ENCODE results near the gene CD300LF.

Gene CD300LF

DNA sequence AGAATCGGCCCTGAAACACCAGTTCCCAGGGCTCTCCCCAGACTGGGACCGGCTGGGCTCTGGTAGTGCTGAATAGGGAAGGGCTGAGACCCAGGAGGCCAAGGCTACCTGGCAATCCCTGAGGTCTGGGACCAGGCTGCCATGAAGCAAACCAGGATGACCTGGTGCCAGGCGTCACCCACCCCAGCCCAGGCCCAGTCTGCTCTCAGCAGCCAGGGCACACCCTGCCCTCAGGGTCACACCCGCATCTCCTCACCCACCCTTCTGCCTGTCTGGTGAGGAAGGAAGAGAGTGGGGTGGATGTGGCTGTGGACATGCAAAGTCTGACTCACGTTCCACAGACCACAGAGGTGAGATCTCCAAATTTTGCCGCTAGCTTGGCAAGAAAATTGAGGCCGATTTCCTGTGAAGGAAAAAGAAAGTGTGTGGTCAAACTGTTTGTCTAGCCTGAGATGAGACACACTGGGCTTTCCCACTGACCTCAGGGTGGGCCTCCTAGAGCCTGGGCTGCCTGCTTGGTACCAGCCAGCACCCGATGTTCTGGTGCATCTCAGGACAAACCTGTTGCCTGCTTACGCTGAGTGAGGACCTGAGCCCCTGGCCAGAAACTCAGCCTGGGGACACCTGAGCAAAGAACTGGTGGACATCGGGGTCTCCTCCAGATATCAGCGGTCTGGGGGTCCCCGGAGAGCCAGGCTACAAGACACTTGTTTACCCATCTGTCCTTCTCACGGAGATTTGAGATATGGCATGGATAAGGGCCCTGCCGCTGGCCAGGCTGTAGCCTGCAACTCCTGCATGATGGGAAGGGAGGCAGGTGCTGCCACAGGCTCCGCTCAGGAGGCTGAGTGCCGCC, 18.0 kb upstream of the CD300LF start:
- H3K4me3 ChIP-seq (replicated peaks; ENCODE audit: low read depth, low read length), result no peak overlapping the region
- no peak for DNase-seq (ENCODE audit: low read depth)
- TF ChIP-seq, protein P1, sequence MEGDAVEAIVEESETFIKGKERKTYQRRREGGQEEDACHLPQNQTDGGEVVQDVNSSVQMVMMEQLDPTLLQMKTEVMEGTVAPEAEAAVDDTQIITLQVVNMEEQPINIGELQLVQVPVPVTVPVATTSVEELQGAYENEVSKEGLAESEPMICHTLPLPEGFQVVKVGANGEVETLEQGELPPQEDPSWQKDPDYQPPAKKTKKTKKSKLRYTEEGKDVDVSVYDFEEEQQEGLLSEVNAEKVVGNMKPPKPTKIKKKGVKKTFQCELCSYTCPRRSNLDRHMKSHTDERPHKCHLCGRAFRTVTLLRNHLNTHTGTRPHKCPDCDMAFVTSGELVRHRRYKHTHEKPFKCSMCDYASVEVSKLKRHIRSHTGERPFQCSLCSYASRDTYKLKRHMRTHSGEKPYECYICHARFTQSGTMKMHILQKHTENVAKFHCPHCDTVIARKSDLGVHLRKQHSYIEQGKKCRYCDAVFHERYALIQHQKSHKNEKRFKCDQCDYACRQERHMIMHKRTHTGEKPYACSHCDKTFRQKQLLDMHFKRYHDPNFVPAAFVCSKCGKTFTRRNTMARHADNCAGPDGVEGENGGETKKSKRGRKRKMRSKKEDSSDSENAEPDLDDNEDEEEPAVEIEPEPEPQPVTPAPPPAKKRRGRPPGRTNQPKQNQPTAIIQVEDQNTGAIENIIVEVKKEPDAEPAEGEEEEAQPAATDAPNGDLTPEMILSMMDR (IDR thresholded peaks at IDR 0.05; ENCODE audit: low read length, missing control alignments), result no peak

GRCh38 chr17:74729866-74730265, 17.1 kb upstream of the CD300LF start:
- TF ChIP-seq, protein P1 (IDR thresholded peaks at IDR 0.05; ENCODE audit: low read length, missing control alignments), result no peak
- H3K4me3 ChIP-seq (replicated peaks; ENCODE audit: low read depth, low read length), result no peak overlapping the region
- no peak for DNase-seq (ENCODE audit: low read depth)

DNA sequence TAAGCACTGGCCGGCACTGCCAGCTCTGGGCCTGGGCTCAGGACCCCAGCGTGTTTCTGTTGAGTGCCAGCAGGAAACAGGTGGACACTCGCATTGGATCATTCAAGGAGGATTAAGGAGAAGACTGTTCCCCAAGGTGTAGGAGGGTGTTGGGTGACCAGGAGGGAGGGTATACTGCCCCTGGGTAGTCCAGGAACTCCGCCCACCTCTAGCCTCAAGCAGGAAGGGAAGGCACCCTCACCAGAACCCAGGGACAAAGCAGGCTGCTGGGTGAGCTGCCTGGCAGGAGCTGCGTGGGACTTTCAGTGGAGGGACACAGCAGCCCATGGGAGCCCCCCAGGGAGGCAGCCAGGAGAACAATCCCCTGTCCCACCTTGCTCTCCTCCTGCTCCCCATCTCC, 16.6 kb upstream of the CD300LF start:
- TF ChIP-seq, protein P1 (IDR thresholded peaks at IDR 0.05; ENCODE audit: low read length, missing control alignments), result no peak
- DNase-seq (ENCODE audit: low read depth), result no peak
- H3K4me3 ChIP-seq (replicated peaks; ENCODE audit: low read depth, low read length), result no peak overlapping the region

DNA sequence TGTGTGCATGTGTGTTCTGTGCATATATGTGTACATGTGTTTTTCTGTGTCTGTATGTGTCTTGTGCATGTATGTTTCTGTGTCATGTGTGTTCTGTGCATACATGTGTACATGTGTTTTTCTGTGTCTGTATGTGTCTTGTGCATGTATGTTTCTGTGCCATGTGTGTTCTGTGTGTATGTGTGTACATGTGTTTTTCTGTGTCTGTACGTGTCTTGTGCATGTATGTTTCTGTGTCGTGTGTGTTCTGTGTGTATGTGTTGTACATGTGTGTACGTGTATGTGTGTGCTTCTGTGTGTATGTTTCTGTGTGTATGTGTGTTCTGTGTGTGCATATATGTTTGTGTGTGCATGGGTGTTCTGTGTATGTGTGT, 16.0 kb upstream of the CD300LF start:
- H3K4me3 ChIP-seq (replicated peaks; ENCODE audit: low read depth, low read length), result no peak overlapping the region
- TF ChIP-seq, protein P1 (IDR thresholded peaks at IDR 0.05; ENCODE audit: low read length, missing control alignments), result no peak
- no peak for DNase-seq (ENCODE audit: low read depth)

GRCh38 chr17:74728033-74728701, 15.4 kb upstream of the CD300LF start:
- no peak for DNase-seq (ENCODE audit: low read depth)
- TF ChIP-seq, protein P1 (IDR thresholded peaks at IDR 0.05; ENCODE audit: low read length, missing control alignments), result no peak
- no peak overlapping the region for H3K4me3 ChIP-seq (replicated peaks; ENCODE audit: low read depth, low read length)

GRCh38 chr17:74725111-74725510, 12.4 kb upstream of the CD300LF start:
- DNase-seq (ENCODE audit: low read depth), result no peak
- TF ChIP-seq, protein P1 (IDR thresholded peaks at IDR 0.05; ENCODE audit: low read length, missing control alignments), result no peak
- H3K4me3 ChIP-seq (replicated peaks; ENCODE audit: low read depth, low read length), result no peak overlapping the region

Measured in fibroblast of pulmonary artery (primary cell).